Tibial nerve (tissue), 4 donors: ENCODE measurements around the gene GABBR2. TPM values are rescaled to one million over a fixed set of nuclear protein-coding genes. Genes with fewer than 3 reads are reported as not detected.

ENCODE experiments used
- DNase-seq, 2 donors: peaks; one replicate each; pipeline ENCODE4 v3.0.0-alpha.2; 2019; ENCODE audit warnings: low spot score in 2 of 2
- H3K27ac ChIP-seq, 4 donors: fragments of 200-600 bp; sonication (generic) in 3 of 4; one replicate each; pipeline ENCODE4 v1.5.1; 2017 to 2019; ENCODE audit warnings: mild to moderate bottlenecking in 1 of 4
- H3K27me3 ChIP-seq, 2 donors: fragments of 200-600 bp; sonication (generic) in 1 of 2; one replicate each; pipeline versions ENCODE4 v1.5.1 to v1.6.0; 2017 to 2019
- H3K36me3 ChIP-seq, 3 donors: fragments of 200-600 bp; sonication (generic); one replicate each; pipeline ENCODE4 v1.5.1; 2018 to 2019
- H3K4me1 ChIP-seq, 4 donors: fragments of 200-600 bp; sonication (generic) in 3 of 4; one replicate each; pipeline ENCODE4 v1.5.1; 2017 to 2019
- H3K4me3 ChIP-seq, 4 donors: fragments of 200-600 bp; sonication (generic) in 3 of 4; one replicate each; pipeline ENCODE4 v1.5.1; 2017 to 2019; ENCODE audit warnings: mild to moderate bottlenecking in 1 of 4, moderate library complexity in 1 of 4
- H3K9me3 ChIP-seq, 4 donors: fragments of 200-600 bp; sonication (generic) in 3 of 4; one replicate each; pipeline ENCODE4 v1.5.1; 2017 to 2019
- EP300 ChIP-seq, 2 donors: sonication (generic); formaldehyde crosslinking; IDR thresholded peaks; one replicate each; pipeline ENCODE4 v1.6.1; 2017; ENCODE audit warnings: antibody characterized with exemption in 2 of 2, mild to moderate bottlenecking in 1 of 2
- POLR2A ChIP-seq, 2 donors: fragments of 450-650 bp; IDR thresholded peaks; one replicate each; pipeline ENCODE4 v1.6.1; 2017; ENCODE audit warnings: antibody characterized with exemption in 2 of 2, mild to moderate bottlenecking in 2 of 2, moderate library complexity in 2 of 2
- WGBS, 2 donors: methylation state at CpG; one replicate each; pipeline ENCODE4 v1.1.5; 2018; 5-methylcytosine and 5-hydroxymethylcytosine counted together
- total RNA-seq, 4 donors: library from RNA; depleted of rRNA; stranded (reverse); fragments of >200 nt; gene quantifications; one replicate each; pipeline ENCODE4 v1.1.0, GENCODE V29; 2016
- TF ChIP-seq, protein P1 (sequence below), 5 experiments: fragments of 200-600 bp in 3 of 5; fragments of 450-650 bp in 2 of 5; sonication (generic) in 3 of 5; IDR thresholded peaks; one replicate each; pipeline ENCODE4 v1.5.1; 2016 to 2019; ENCODE audit warnings: antibody characterized with exemption in 5 of 5, mild to moderate bottlenecking in 3 of 5, moderate library complexity in 2 of 5

The GABBR2 gene
- total RNA-seq, 4 donors from 2014 or later: 0.20 to 0.22 TPM; not detected in 2

DNA sequence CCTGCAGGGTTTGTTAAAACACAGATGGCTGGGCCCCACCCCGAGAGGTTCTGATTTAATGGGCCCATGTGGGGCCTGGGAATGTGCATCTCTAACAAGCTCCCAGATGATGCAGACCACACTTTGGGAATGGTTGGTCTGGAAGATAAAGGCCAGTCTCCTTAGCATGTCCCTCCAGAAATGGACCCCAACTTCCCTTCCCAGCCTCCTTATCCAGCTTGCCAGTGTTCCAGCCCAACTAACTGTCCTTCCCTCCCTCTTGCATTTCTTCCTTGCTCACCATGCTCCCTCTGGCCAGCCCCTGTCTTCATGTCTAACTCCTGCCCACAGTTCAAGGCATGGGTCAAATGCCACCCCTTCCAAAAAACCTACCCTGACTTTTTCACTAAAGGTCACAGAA lies 257.2 kb downstream of the GABBR2 start:
- TF ChIP-seq, protein P1, sequence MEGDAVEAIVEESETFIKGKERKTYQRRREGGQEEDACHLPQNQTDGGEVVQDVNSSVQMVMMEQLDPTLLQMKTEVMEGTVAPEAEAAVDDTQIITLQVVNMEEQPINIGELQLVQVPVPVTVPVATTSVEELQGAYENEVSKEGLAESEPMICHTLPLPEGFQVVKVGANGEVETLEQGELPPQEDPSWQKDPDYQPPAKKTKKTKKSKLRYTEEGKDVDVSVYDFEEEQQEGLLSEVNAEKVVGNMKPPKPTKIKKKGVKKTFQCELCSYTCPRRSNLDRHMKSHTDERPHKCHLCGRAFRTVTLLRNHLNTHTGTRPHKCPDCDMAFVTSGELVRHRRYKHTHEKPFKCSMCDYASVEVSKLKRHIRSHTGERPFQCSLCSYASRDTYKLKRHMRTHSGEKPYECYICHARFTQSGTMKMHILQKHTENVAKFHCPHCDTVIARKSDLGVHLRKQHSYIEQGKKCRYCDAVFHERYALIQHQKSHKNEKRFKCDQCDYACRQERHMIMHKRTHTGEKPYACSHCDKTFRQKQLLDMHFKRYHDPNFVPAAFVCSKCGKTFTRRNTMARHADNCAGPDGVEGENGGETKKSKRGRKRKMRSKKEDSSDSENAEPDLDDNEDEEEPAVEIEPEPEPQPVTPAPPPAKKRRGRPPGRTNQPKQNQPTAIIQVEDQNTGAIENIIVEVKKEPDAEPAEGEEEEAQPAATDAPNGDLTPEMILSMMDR (IDR thresholded peaks at IDR 0.05): no peak
- no peak for TF ChIP-seq EP300 (IDR thresholded peaks at IDR 0.05)
- no peak for TF ChIP-seq POLR2A (IDR thresholded peaks at IDR 0.05)
- H3K36me3 ChIP-seq: no peaks in the 10 kb centered on the region
- H3K4me1 ChIP-seq: peaks cover 0 to 15% (median 0%) of the 10 kb centered on the region in 4 donors
- H3K27me3 ChIP-seq: no peaks in the 10 kb centered on the region
- no peak overlapping the region for H3K27ac ChIP-seq
- no peak overlapping the region for H3K4me3 ChIP-seq
- H3K9me3 ChIP-seq: no peaks in the 10 kb centered on the region
- WGBS, 2 donors: 83 to 88% methylated on average over 1 of the region's 1 CpG
- no peak for DNase-seq

DNA sequence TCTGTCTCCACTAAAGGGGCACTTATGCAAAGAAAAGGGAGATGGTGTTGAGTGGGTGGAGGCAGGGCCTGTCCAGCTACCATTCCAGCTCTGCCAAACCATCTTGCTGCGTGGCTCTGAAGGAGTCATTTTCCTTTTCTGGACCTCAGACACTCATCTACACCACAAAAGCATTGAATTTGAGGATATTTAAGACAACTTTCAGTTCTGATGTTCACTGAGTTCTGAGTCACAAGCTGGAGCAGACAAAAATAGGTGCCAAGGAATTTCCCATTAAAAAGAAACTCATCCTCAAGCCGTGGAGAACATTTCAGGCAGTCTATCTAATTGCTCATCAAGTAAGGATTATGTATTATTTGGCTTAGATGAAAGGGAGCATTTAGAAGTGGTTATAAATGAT lies 258.2 kb downstream of the GABBR2 start:
- no peak for DNase-seq
- H3K4me3 ChIP-seq: no peak overlapping the region
- WGBS, 2 donors: 71 to 72% methylated on average over 2 of the region's 2 CpGs
- no peaks in the 10 kb centered on the region for H3K27me3 ChIP-seq
- no peaks in the 10 kb centered on the region for H3K36me3 ChIP-seq
- TF ChIP-seq EP300 (IDR thresholded peaks at IDR 0.05) (no peak), POLR2A (IDR thresholded peaks at IDR 0.05) (no peak)
- TF ChIP-seq, protein P1 (IDR thresholded peaks at IDR 0.05): no peak
- peaks cover 0 to 8% (median 0%) of the 10 kb centered on the region in 4 donors for H3K4me1 ChIP-seq
- no peaks in the 10 kb centered on the region for H3K9me3 ChIP-seq
- no peak overlapping the region for H3K27ac ChIP-seq

DNA sequence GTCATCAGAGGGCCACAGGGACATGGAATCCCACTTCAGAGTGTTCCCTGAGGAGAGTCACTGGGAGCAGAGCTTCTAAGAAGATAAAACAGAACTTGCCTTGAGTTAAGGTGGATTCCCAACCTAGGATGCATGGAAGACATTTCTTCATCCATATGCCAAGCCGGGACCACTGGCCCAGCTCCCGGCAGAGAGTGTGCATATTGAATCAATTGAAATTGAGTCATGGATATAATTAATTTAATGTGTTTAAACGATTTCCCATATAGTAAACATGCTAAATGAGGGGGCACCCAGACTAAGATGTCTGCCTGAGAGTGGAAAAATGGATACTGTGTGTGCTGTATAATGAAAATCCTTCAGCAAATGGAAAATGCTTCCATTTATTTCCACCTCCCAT lies 258.9 kb downstream of the GABBR2 start:
- WGBS, 2 donors: 72 to 78% methylated on average over 3 of the region's 3 CpGs
- Histone ChIP-seq H3K27me3 (no peaks in the 10 kb centered on the region), H3K36me3 (no peaks in the 10 kb centered on the region), H3K4me3 (no peak overlapping the region), H3K4me1 (peaks cover 0 to 2% (median 0%) of the 10 kb centered on the region in 4 donors), H3K27ac (no peak overlapping the region), H3K9me3 (no peaks in the 10 kb centered on the region)
- TF ChIP-seq, protein P1 (IDR thresholded peaks at IDR 0.05): no peak
- no peak for TF ChIP-seq POLR2A (IDR thresholded peaks at IDR 0.05)
- no peak for TF ChIP-seq EP300 (IDR thresholded peaks at IDR 0.05)
- DNase-seq: no peak

DNA sequence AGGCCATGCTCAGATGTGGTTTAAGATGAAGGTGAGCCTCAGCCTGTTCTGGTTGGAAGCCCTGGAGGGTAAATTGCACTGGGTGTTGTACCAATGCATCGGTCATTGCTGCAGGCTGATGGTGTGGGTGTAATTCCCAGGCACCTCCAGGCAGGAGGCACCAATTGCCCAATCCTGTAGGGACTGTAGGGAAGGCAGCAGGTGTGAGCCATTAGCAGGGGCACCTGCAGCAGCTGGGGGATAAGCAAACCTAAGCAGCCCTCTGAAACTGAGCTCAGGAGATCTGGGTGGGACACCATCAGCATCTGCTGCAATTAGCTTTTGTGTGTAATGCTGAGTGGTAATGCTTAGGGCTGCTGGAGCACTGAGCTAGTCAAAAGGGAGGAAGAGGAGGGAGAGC lies 263.2 kb downstream of the GABBR2 start:
- Histone ChIP-seq H3K9me3 (no peaks in the 10 kb centered on the region), H3K27me3 (no peaks in the 10 kb centered on the region), H3K4me1 (no peaks in the 10 kb centered on the region), H3K27ac (no peak overlapping the region), H3K36me3 (no peaks in the 10 kb centered on the region), H3K4me3 (no peak overlapping the region)
- TF ChIP-seq, protein P1 (IDR thresholded peaks at IDR 0.05): no peak
- no peak for TF ChIP-seq EP300 (IDR thresholded peaks at IDR 0.05)
- no peak for TF ChIP-seq POLR2A (IDR thresholded peaks at IDR 0.05)
- 57 to 60% methylated on average over 1 of the region's 1 CpG for WGBS, 2 donors
- DNase-seq: no peak

DNA sequence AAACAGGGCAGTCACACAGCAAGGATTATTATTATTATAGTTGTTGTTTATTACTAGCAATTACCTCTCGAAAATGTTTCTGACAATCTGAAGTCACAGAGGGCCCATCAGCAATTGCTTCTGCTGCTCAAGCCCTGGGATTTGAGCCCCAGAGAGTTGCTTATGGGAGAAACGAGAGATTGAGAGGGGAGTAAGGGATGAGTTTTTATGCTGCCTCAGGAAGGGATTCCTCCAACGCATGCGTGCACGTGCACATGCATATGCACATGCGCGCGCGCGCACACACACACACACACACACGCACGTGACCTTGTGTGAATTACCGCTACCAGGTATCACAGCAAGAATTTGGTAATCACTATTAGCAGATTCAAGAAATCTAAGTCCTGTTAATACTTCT lies 264.1 kb downstream of the GABBR2 start:
- H3K27ac ChIP-seq: no peak overlapping the region
- WGBS, 2 donors: 82 to 87% methylated on average over 13 of the region's 13 CpGs
- H3K4me3 ChIP-seq: no peak overlapping the region
- H3K9me3 ChIP-seq: no peaks in the 10 kb centered on the region
- no peaks in the 10 kb centered on the region for H3K36me3 ChIP-seq
- TF ChIP-seq, protein P1 (IDR thresholded peaks at IDR 0.05): no peak
- TF ChIP-seq POLR2A (IDR thresholded peaks at IDR 0.05): no peak
- TF ChIP-seq EP300 (IDR thresholded peaks at IDR 0.05): no peak
- H3K4me1 ChIP-seq: no peaks in the 10 kb centered on the region
- no peaks in the 10 kb centered on the region for H3K27me3 ChIP-seq
- no peak for DNase-seq
